GM19351 (cell line): ENCODE measurements around the gene CALM1.
A peak's percentile ranks its signal among the peaks of the same experiment; 100 is the strongest.

ENCODE experiments used
- ATAC-seq: cut with Tn5 transposase; IDR thresholded peaks from one replicate; pipeline ENCODE4 v1.9.1; 2021; ENCODE audit warnings: mild to moderate bottlenecking, moderate library complexity; ENCODE audit not compliant: unreplicated experiment

CALM1 gene

DNA sequence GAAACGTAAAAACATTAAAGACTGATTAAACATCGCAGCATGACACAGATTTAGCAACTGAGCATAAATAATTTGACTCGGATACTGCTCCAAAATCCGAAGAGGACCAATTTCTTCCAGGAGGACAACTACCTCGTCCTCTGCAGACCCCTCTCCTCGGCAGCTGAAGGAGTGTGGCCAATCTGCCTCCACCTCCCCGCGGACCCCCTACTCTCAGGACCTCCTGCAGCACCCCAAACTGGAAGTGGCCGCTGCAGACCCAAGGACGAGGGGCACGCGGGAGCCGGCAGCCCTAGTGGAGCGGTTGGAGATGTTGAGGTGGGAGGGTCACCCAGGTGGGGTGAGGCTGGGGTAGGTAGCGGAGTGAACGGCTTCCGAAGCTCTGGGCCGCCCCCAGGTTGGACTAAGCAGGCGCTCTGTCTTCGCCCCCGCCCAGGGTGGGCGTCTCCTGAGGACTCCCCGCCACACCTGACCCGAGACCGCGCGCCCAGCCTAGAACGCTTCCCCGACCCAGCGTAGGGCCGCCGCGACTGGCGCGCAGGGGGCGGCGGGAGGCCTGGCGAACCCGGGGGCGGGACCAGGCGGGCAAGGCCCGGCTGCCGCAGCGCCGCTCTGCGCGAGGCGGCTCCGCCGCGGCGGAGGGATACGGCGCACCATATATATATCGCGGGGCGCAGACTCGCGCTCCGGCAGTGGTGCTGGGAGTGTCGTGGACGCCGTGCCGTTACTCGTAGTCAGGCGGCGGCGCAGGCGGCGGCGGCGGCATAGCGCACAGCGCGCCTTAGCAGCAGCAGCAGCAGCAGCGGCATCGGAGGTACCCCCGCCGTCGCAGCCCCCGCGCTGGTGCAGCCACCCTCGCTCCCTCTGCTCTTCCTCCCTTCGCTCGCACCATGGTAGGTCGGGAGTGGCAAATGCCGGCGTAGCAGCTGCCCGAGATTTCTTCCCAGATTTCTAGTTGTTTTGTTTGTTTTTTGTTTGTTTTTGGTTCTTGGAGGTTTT, at the start of gene CALM1:
Gene CALM1 (plus strand): TSS at position 689 of the 999 bp plus-strand sequence. CDS start 202 bp downstream, at position 891.
- peak; percentile 56 for ATAC-seq

DNA sequence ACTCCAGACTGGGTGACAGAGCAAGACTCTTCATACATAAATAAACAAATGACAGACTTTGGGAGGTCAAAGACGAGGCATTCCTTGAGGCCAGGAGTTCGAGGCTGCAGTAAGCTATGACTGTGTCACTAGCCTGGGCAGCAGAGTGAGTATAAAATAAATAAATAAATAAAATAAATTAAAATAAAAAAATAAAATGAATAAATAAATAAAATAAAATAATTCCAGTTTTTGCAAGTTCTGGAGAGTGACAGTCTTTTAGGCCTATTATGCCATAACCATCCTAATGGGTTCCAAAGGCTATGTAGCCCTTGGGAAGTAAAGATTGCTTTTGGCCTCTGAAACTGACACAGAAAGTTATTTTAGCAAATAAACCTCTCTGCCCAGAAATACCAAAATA, 48.6 kb upstream of the CALM1 start:
- no peak for ATAC-seq

DNA sequence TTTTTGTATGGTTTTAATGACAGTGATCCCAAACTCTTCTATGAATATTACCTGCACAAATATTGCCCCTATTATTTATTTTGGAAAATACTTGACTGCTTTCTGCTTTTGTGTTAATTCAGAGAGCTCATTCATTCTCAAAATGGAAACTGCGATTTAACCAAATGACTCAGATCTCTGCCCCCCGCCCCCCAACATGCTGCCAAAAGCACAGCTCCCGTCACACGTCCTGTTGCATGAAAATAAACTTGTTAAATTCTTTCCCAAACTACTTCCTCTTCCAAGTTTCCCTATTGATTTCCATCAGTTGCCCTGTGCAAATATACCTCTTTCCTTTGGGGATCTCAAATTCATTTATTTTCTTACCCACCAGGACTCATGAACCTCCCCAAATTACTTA, 47.1 kb upstream of the CALM1 start:
- ATAC-seq, result no peak

DNA sequence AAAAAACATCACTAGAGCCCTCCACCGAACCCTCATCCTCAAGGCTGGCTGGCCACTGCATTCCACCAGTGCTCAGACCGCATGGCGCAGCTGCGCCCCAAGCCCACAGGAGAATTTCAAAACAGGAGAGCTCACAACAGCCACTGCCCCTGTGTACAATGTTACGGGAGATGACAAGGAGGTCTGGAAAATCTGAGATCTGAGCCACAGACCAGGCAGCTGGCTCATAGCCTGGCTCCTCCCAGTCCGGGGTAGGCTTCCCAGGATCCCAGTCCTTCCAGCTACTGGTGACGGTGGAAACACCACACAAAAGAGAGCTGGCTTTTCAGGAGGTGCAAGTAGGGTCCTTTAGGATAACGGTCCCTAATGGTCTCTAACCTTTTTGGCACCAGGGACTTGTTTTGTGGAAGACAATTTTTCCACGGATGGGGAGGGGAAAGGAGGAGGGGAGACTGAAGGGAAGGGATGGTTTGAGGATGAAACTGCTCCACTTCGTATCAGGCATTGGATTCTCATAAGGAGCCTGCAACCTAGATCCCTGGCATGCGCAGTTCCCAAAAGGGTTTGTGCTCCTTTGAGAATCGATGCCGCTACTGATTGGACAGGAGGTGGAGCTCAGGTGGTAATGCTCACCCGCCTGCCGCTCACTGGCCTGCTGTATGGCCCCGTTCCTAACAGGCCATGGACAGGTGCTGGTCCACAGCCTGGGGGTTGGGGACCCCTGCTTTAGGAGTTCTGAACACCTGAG, 42.1 kb upstream of the CALM1 start:
- ATAC-seq, result no peak

DNA sequence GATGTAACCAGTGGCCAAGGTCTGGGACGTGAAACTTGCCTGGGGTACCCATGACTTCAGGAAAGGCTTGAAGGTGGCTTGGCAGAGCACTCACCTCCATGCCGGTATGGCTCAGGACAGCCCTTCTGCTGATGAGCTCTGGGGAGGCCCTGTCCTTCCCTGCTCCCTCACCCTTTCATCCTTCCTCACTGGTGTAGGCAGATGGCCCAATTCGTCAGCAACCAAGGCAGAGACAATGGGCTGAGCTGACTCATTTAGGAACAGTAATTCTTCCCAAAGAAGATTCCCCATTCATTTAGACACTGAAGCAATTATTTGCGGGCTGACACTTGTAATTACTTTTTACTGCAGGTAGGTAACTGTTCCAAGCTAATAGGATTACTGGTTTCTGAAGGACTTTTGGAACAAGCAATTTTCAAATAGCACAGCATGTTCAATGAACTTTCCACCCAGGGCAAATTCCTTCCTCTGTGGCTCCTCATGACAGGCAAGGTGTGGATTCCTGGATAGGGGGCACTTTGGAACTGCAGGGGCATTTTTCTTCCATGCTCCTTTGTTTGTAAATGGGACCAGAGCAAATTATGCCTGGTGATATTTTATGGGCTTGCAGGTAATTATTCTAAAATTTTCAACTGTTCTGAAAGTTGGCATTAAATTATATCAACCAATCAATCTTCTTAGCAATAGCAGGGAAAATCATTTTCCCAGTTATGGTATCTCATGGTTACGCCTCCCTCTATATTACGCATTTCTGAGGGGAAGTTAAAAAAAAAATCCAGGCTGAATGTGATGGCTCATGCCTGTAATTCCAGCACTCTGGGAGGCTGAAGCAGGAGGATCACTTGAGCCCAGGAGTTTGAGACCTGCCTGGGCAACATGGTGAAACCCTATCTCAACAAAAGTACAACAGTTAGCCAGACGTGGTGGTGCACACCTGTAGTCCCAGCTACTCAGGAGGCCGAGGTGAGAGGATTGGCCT, 41.0 kb upstream of the CALM1 start:
- no peak for ATAC-seq

GRCh38 chr14:90356925-90357324, 39.9 kb upstream of the CALM1 start:
- no peak for ATAC-seq

DNA sequence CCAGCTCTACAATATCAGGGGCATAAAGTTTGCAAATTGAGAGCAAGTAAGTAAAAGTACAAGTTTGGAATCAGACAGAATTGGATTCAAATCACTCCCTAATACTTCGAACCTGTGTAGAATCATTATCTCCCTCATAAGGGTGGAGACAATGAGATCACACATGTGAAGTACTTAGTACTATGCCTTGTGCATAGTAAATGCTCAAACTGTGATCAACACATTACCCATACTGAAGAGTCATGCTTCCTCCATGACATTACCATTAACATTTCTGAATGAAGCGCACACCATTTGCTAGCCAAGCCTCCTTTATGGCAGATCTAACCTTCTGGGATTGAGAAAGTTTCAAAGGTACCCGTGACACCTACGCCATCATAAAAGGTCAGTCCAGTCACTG, 38.5 kb upstream of the CALM1 start:
- no peak for ATAC-seq

DNA sequence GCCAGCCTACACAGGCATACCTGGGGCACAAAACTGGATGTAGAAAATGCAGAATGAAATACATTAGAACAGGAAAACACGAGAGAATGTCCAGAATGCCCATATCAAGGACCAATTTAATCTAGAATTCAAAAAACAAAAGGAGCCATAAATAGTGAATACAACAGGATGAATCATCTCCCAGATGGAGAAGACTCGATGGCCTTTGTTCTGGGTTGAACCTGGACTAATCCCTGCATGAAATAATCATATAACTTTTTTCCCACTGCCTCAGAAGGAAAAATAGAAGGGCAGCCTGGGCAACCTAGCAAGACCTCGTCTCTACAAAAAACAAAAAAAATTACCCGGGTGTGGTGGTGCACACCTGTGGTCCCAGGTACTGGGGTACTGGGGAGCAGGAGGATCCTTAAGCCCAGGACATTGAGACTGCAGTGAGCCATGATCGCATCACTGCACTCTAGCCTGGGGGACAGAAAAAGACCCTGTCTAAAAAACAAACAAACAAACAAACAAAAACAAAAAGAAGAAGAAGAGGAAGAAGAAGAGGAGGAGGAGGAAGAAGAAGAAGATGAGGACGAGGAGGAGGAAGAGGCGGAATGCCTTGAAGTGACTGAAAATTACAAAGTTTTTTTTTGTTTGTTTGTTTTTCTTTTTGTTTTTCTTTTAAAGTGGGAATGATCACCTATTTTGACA, 34.8 kb upstream of the CALM1 start:
- ATAC-seq, result no peak

GRCh38 chr14:90362558-90362896, 34.3 kb upstream of the CALM1 start:
- no peak for ATAC-seq

- ATAC-seq, result no peak
Measured at GRCh38 chr14:90368946-90369721, 27.7 kb upstream of the CALM1 start.

GRCh38 chr14:90373887-90374286, 22.9 kb upstream of the CALM1 start:
- ATAC-seq, result no peak

GRCh38 chr14:90374813-90375212, 22.0 kb upstream of the CALM1 start:
- no peak for ATAC-seq

GRCh38 chr14:90375934-90376333, 20.9 kb upstream of the CALM1 start:
- no peak for ATAC-seq

- ATAC-seq, result no peak
Measured at GRCh38 chr14:90378249-90378648, 18.6 kb upstream of the CALM1 start.

GRCh38 chr14:90379106-90379505, 17.7 kb upstream of the CALM1 start:
- ATAC-seq, result no peak

DNA sequence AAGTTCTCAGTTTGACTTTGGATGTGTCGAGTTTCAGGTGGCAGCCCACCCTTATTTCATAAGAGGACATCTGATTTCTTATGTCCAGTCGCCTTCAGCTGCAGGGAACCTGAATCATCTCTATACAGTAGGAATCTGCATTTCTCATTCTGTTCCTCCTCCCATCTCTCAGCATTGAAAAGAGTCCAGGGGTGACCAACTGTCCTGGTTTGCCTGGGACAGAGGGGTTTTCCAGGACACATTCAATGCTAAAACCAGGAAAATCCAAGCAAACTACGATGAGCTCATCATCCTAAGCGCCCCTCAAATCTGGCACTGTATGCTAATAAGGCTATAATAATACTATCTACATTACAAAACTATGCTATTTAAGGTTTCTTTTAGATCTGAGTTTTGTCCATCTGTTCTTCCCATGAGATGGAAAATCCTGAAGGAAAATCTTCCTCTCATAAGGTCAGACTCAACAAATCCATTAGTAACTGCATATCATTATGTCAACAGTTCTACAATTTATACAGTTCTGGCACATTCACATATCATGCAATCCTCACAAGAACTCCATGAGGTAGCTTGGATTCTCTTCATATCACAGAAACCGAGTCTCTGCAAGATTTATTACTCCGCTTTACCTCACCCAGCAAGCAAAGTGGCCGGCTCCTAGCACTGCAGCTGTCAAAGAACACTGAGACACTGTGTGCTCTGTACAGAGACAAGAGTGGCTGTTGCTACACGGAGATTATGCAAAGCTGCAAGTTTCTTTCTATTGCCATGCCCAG, 15.6 kb upstream of the CALM1 start:
- ATAC-seq, result no peak

DNA sequence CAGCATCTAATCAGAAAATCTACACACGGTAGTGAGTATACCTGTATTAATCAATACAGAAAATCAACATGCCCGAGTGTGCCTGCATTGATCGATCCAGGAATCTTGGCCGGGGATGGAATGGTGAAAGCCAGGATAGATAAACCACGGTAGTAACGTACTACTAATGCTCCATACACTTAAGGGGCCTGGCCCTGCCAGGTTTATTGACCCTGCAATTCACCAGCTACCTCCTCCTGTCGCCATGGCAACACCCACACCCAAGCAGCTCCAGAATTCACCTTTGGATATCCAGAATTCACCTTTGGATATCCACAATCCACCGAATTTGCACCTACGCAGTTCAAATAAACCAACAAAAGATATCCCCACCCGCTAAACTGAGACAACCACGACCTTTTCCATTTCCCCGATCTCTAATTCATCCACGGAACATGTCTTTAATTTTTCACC, 14.8 kb upstream of the CALM1 start:
- ATAC-seq, result no peak

- ATAC-seq, result peak; percentile 15
Measured at GRCh38 chr14:90382491-90383125, 14.2 kb upstream of the CALM1 start.
